Measurements from ENCODE around the gene PEX3.

PEX3 gene

DNA sequence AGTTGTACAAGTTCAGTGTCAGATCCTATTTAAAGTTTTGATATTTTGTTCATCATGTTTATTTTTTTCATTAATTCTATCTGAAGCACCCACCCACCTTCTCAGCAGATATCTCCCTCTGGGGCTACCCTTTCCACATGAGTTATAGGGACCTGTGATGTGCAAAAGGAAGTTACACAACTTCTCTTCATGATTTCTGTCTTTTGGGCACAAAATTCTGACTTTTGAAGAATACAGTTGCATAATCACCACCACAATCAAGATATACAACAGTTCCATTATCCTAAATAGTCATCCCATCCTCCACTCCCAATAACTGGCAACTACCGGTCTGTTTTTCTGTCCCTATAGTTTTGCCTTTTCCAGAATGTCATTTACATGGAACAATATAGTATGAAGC, 74.8 kb downstream of the PEX3 start:
- TF ChIP-seq, protein P1, sequence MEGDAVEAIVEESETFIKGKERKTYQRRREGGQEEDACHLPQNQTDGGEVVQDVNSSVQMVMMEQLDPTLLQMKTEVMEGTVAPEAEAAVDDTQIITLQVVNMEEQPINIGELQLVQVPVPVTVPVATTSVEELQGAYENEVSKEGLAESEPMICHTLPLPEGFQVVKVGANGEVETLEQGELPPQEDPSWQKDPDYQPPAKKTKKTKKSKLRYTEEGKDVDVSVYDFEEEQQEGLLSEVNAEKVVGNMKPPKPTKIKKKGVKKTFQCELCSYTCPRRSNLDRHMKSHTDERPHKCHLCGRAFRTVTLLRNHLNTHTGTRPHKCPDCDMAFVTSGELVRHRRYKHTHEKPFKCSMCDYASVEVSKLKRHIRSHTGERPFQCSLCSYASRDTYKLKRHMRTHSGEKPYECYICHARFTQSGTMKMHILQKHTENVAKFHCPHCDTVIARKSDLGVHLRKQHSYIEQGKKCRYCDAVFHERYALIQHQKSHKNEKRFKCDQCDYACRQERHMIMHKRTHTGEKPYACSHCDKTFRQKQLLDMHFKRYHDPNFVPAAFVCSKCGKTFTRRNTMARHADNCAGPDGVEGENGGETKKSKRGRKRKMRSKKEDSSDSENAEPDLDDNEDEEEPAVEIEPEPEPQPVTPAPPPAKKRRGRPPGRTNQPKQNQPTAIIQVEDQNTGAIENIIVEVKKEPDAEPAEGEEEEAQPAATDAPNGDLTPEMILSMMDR (IDR thresholded peaks at IDR 0.05; ENCODE audit: low read depth, low read length, missing control alignments) = no peak
- H3K4me3 ChIP-seq (replicated peaks; ENCODE audit: low read depth, low read length) = no peak overlapping the region
- DNase-seq (ENCODE audit: extremely low read depth, low read depth) = no peak

DNA sequence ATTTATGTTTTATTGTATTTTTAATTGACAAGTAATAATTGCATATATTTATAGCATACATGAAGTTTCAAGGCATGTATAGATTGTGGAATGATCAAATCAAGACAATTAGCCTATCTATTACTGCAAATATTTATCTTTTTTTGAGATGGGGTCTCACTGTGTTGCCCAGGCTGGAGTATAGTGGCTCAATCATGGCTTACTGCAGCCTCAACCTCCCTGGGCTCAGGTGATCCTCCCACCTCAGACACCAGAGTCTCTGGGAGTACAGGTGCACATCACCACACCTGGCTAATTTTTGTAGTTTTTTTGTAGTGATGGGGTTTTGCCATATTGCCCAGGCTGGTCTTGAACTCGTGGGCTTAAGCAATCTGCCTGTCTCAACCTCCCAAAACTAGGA, 77.1 kb downstream of the PEX3 start:
- TF ChIP-seq, protein P1 (IDR thresholded peaks at IDR 0.05; ENCODE audit: low read depth, low read length, missing control alignments) = no peak
- H3K4me3 ChIP-seq (replicated peaks; ENCODE audit: low read depth, low read length) = no peak overlapping the region
- no peak for DNase-seq (ENCODE audit: extremely low read depth, low read depth)

DNA sequence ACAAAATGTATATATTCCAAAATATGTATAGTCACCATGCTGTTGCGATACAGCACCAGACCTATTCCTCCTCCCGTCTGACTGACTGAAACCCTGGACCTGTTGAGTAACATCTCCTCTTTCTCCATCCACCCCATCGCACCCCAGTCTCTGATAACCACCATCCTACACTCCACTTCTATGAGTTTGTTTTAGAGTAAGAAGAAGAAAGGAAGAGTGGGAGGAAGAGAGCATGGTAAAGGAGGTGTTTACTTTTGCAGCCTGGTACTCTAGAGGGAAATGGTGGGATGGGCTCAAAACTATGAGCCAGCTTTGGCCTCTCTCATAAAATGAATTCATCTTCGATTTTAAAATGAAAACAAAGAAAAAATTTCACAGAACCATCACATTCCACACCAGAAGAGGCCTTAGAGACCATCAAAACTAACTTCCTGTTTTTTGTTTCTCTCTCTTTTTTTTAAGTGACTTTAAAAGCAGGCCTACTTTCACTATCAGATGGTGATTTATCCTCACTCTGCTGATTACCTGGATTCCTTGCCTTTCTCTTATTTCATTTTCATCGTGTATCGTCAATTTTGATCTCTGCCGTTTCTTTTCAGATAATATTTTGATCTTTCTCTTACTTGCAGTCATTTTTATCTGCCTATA, 77.7 kb downstream of the PEX3 start:
- H3K4me3 ChIP-seq (replicated peaks; ENCODE audit: low read depth, low read length) = no peak overlapping the region
- DNase-seq (ENCODE audit: extremely low read depth, low read depth) = no peak
- TF ChIP-seq, protein P1 (IDR thresholded peaks at IDR 0.05; ENCODE audit: low read depth, low read length, missing control alignments) = no peak

DNA sequence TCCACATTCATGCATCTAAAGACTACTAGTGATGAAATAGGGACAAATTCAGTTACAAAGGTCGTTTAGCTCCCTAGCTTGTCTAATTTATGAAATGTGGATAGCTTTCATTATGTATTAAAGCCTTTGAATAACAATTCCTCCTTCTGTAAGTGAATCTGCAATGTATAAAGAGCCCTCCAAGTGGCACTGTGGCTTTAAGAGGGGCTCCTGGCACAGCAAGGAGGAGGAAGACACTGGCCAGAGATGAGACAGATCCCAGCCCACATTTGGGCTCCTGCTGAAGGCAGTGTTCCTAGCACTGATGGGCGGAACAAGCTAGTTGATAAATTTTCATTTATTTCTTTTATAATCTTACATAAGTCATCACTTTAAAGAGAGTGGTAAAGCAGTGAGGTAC, 78.5 kb downstream of the PEX3 start:
- no peak for DNase-seq (ENCODE audit: extremely low read depth, low read depth)
- no peak overlapping the region for H3K4me3 ChIP-seq (replicated peaks; ENCODE audit: low read depth, low read length)
- TF ChIP-seq, protein P1 (IDR thresholded peaks at IDR 0.05; ENCODE audit: low read depth, low read length, missing control alignments) = no peak

DNA sequence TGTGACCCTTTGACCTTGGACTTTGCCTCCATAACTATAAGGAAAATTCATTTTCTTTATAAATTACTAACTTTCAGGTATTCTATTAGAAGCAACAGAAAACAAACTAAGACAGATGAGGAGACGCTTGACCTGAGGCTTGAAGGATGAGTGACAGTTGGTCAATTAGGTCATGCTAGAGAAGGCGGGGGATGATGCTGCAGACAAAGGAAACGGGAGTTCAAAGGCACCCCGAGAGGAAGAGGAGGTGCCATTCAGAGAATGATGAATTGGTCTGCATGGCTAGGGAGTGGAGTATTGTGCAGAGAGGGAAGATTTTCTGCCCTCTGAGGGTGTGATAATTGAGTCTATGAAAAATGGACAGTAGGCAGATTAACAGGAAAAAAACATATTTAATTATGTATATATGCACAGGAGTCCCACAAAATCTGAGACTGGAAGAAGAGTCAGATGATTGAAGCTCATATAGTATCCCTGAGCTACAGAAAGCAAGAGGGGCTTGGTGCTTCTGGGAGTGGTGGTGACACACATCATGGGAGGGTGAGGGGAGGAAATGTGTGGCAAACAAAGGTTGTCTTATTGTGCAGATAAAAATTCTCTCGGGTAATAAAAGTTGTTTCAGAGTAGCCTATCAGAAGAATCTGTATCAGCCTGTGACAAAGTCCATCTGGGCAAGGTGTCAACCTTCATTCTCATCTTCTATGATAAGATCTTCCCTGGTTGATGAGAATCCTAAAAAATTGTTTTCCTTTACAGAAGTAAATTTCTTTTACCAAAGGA, 81.3 kb downstream of the PEX3 start:
- TF ChIP-seq, protein P1 (IDR thresholded peaks at IDR 0.05; ENCODE audit: low read depth, low read length, missing control alignments) = no peak
- H3K4me3 ChIP-seq (replicated peaks; ENCODE audit: low read depth, low read length) = no peak overlapping the region
- DNase-seq (ENCODE audit: extremely low read depth, low read depth) = no peak

DNA sequence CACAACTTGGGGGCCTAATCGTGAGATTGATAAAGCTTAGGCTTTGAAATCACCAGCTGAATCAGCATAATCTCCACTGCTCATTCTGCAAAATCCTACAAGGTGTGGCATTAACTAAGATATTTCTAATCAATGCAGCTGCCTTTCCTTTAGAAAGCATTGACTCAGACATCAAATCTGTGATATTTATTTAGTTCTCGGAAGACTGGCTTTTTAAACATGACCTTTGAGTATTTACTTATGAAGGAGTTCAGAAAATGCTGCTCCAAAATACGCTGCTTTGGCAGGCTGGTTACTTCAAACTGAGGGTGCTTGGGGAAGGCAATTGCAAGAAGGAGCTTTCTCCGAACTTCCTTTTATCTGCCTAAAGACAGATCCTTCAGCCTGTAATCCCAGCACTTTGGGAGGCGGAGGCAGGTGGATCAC, 84.6 kb downstream of the PEX3 start:
- H3K4me3 ChIP-seq (replicated peaks; ENCODE audit: low read depth, low read length) = no peak overlapping the region
- DNase-seq (ENCODE audit: extremely low read depth, low read depth) = no peak
- TF ChIP-seq, protein P1 (IDR thresholded peaks at IDR 0.05; ENCODE audit: low read depth, low read length, missing control alignments) = no peak

Measured in HFF-Myc (cell line).